K562 treated with DMSO at 1 percent for 48 hours (cell line): ENCODE results near the gene SPRR2A. TPM values are rescaled to one million over a fixed set of nuclear protein-coding genes. Genes with fewer than 3 reads are reported as not detected.

Experiments used
- total RNA-seq: library from RNA; unstranded; fragments of 300-600 nt; gene quantifications from 2 replicates; pipeline ENCODE4 v1.2.3, GENCODE V29; 2022; ENCODE audit warnings: low replicate concordance; ENCODE audit errors: extremely low read depth

Gene SPRR2A
- total RNA-seq, result not detected in 2 replicates

GRCh38 chr1:153057375-153057774 is at the start of gene SPRR2A:
Gene SPRR2A, minus strand, starts transcription at chr1:153057512. Its CDS starts 777 bp downstream, at chr1:153056735.

DNA sequence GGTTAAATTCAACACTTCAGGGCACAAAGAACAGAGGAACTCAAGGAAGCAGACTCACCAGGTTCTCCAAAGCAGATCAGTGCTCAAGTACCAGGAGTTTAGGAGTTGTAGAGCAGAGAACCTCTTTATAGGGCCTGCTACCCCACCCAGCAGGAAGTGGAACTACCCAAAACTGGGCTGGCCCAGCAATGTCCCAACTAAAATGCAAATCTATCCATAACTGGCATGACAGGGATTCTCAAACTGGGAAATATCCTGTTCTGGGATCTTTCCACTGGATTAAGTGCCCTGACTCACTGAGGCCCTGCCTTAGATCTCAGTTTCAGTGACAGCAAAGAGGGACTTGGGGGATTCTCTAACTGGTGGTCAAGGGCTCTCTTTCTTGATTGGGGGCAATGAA is 37.1 kb upstream of the SPRR2A start, which contains the start of gene SPRR2E:
Gene SPRR2E, minus strand, starts transcription at position 101 of the 400 bp plus-strand sequence. CDS start 775 bp downstream, outside the sequence.

DNA sequence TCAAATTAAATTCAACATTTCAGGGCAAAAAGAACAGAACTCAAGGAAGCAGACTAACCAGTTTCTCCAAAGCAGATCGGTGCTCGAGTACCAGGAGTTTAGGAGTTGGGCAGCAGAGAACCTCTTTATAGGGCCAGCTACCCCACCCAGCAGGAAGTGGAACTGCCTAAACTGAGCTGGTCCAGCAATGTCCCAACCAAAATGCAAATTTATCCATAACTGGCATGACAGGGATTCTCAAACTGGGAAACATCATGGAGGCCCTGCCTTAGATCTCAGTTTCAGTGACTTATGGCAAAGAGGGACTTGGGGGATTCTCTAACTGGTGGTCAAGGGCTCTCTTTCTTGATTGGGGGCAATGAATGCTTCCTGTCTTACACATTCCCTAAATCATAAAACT is 14.2 kb upstream of the SPRR2A start, which contains the start of gene SPRR2B:
Gene SPRR2B, minus strand, starts transcription at position 101 of the 400 bp plus-strand sequence. CDS start 772 bp downstream, outside the sequence.

DNA sequence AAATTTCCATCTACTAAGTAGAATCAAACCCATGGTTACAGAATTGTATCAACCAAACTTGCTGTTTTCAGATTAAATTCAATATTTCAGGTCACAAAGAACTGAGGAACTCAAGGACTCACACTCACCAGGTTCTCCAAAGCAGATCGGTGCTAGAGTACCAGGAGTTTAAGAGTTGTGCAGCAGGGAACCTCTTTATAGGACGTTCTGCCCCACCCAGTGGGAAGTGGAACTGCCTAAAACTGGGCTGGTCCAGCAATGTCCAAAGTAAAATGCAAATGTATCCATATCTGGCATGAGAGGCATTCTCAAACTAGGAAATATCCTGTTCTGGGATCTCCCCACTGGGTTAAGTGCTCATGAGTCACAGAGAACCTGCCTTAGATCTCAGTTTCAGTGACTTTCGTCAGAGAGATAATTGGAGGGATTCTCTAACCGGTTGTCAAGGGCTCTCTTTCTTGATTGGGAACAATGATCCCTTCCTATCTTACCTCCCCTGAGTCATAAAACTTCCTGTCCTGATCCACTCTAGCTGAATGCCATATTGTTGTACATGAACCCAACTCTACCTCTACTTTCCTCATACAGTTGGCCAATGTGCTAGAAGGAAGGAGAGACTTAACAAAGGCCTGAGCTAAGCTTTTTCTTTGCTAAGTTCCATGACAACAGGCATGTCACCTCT is 16.2 kb downstream of the SPRR2A start, which contains the start of gene SPRR2D:
Gene SPRR2D, minus strand, starts transcription at position 171 of the 682 bp plus-strand sequence. CDS start 774 bp downstream, outside the sequence.

GRCh38 chr1:153030895-153031294 is 26.4 kb downstream of the SPRR2A start, which contains the start of gene SPRR1B:
Gene SPRR1B, plus strand, starts transcription at chr1:153031203. Its CDS starts 1,143 bp downstream, at chr1:153032346.

Other genes starting within 250 kb of the SPRR2A start
- not detected in 2 replicates for gene LCE1B, start 245.5 kb downstream of the SPRR2A start, total RNA-seq
- not detected in 2 replicates for gene LCE1A, start 230.0 kb downstream of the SPRR2A start, total RNA-seq
- gene LCE6A, start 214.7 kb downstream of the SPRR2A start, total RNA-seq, result not detected in 2 replicates
- gene LCE7A, start 197.5 kb downstream of the SPRR2A start, total RNA-seq, result not detected in 2 replicates
- not detected in 2 replicates for gene SMCP, start 179.2 kb downstream of the SPRR2A start, total RNA-seq
- not detected in 2 replicates for gene IVL, start 149.0 kb downstream of the SPRR2A start, total RNA-seq
- gene SPRR5, start 110.3 kb downstream of the SPRR2A start, total RNA-seq, result not detected in 2 replicates
- not detected in 2 replicates for gene SPRR4, start 86.9 kb downstream of the SPRR2A start, total RNA-seq
- not detected in 2 replicates for gene SPRR1A, start 73.4 kb downstream of the SPRR2A start, total RNA-seq
- gene SPRR3, start 55.8 kb downstream of the SPRR2A start, total RNA-seq, result not detected in 2 replicates
- gene SPRR1B, start 26.3 kb downstream of the SPRR2A start, total RNA-seq, result not detected in 2 replicates
- gene SPRR2D, start 16.4 kb downstream of the SPRR2A start, total RNA-seq, result not detected in 2 replicates
- not detected in 2 replicates for gene SPRR2B, start 14.1 kb upstream of the SPRR2A start, total RNA-seq
- gene SPRR2E, start 37.0 kb upstream of the SPRR2A start, total RNA-seq, result not detected in 2 replicates
- gene SPRR2F, start 56.0 kb upstream of the SPRR2A start, total RNA-seq, result not detected in 2 replicates
- not detected in 2 replicates for gene SPRR2G, start 93.4 kb upstream of the SPRR2A start, total RNA-seq
- not detected in 2 replicates for gene LELP1, start 145.9 kb upstream of the SPRR2A start, total RNA-seq
- gene PRR9, start 160.1 kb upstream of the SPRR2A start, total RNA-seq, result not detected in 2 replicates
- not detected in 2 replicates for gene LORICRIN, start 202.2 kb upstream of the SPRR2A start, total RNA-seq